KG1 (cell line): ENCODE measurements around the gene SCAMP3.

Experiments used
- DNase-seq: peaks from one replicate; lab custom pipeline; 2025; lab: John Stamatoyannopoulos, UW

Gene SCAMP3

DNA sequence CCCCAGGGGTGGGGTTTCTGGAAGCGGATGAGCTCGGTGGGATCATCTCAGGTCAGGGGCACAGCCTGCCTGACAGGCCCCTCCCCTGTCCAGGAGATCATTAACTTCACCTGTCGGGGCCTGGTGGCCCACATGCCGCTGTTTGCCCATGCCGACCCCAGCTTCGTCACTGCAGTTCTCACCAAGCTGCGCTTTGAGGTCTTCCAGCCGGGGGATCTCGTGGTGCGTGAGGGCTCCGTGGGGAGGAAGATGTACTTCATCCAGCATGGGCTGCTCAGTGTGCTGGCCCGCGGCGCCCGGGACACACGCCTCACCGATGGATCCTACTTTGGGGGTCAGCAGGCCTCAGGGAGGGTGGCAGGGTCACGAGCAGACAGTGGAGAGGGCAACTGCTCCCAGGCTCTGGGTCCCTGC lies 23.5 kb upstream of the SCAMP3 start:
- DNase-seq, result no peak

DNA sequence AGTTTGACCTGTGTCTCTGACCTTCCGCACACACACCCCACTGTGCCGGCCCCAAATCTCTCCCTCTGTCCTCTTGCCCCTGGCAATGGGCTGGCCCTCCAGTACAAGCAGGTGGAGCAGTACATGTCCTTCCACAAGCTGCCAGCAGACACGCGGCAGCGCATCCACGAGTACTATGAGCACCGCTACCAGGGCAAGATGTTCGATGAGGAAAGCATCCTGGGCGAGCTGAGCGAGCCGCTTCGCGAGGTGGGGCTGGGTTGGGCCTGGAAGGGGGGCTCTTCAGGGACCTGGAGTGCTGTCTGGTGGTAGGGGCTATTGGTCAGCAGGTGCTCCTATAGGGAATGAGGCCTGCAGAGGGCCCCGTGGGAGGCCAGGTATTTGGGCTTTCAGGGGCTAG lies 22.9 kb upstream of the SCAMP3 start:
- DNase-seq, result no peak

DNA sequence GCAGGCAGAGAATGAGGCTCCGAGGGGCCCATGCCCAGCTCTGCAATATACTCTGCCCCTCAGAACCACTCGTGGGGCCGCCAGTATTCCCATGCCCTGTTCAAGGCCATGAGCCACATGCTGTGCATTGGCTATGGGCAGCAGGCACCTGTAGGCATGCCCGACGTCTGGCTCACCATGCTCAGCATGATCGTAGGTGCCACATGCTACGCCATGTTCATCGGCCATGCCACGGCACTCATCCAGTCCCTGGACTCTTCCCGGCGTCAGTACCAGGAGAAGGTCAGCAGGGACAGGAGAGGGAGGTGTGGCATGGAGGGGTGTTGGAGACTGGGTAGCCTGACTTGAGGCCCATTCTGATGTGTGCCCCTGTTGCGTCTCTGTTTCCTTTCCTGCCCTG lies 22.3 kb upstream of the SCAMP3 start:
- DNase-seq, result no peak

DNA sequence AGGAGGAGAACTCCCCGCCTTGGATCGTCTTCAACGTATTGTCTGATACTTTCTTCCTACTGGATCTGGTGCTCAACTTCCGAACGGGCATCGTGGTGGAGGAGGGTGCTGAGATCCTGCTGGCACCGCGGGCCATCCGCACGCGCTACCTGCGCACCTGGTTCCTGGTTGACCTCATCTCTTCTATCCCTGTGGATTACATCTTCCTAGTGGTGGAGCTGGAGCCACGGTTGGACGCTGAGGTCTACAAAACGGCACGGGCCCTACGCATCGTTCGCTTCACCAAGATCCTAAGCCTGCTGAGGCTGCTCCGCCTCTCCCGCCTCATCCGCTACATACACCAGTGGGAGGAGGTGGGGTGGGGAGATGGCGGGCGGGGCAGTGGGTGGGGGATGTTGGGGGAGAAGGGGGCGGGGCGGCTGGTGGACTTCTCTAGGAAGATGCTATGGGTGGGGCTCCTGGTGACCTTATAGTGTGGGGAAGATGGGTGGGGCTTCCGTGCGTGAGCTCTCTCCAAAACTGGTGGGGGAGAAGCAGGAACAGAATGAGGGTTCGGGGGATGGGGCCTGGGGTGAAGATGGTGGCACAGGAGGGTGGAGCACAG lies 20.4 kb upstream of the SCAMP3 start:
- no peak for DNase-seq

DNA sequence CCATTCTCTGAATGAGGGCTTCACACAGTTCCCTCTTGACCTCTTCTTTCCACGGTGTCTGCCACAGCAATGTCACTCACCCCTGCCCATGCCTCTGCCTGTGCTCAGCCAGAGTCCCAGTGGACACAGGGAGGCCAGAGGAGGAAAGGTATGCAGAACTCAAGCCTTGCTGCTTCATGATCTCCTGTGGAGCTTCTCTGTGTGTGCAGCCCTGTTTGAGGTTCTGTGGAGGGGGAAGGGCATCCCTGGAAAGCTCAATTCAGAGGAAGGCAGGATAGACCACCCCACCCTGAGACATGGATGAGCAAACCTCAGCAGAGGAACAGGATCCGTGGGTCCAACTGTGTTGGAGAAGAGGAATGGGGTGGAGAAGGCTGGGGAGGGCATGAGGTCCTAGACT lies 17.1 kb upstream of the SCAMP3 start:
- no peak for DNase-seq

DNA sequence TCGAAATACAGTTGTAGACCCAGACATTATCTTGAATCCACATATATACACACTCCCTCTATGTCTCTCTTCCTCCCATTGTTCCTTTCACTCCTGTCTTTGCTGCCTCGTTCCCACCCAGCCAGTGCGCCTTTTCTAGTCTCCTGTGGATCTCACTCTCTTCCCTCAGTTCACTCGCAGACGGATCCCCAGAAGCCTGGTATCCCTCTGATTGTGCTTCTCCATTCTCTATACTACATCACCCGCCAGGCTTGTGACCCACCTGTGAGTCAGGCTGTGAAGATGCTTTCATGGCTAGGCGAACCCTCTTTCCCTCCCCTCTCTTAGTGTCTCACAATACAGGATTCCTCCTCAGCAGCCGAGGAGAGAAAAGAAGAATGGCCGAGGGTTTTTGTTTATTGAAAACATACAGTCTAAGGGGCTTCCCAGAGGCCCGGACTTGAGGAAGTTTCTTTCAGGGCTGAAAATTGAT lies 16.6 kb upstream of the SCAMP3 start:
- DNase-seq, result no peak

DNA sequence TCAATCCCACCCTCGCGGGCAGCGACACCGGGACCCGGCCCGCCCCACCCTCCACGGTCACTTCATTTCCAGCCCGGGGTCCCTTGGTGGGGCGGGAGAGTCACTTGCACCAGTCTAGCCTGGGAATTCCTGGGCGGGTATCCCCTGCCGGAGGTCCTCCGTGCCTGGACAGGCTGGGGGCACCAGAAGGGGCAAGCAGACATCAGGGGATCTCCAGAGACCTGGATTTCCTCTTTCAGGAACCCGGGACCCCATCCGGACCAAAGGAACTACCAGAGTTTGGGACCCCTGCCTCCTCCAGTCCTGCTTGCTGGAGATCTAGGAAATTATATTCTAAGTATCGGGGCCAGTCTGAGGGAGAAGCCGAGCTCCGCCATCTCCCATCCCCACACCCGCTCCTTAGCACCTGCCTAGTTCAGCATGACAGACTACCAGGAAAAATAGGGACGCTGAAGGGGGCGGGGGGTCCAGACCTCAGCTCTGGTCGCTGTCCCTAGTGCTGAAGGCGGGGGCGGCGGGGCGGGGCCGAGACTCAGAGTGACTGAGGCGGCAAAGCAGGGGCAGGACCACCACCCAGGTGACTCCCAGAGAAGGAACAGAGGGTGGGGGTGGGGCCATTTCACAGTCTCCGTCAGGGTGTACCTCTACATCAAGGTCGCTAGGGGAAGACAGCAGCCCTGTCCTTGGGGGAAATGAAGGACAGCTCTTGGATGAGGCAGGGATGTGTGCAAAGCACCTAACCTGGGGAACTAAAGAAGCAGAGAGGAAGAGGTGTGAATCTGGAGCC lies 15.9 kb upstream of the SCAMP3 start:
- no peak for DNase-seq

DNA sequence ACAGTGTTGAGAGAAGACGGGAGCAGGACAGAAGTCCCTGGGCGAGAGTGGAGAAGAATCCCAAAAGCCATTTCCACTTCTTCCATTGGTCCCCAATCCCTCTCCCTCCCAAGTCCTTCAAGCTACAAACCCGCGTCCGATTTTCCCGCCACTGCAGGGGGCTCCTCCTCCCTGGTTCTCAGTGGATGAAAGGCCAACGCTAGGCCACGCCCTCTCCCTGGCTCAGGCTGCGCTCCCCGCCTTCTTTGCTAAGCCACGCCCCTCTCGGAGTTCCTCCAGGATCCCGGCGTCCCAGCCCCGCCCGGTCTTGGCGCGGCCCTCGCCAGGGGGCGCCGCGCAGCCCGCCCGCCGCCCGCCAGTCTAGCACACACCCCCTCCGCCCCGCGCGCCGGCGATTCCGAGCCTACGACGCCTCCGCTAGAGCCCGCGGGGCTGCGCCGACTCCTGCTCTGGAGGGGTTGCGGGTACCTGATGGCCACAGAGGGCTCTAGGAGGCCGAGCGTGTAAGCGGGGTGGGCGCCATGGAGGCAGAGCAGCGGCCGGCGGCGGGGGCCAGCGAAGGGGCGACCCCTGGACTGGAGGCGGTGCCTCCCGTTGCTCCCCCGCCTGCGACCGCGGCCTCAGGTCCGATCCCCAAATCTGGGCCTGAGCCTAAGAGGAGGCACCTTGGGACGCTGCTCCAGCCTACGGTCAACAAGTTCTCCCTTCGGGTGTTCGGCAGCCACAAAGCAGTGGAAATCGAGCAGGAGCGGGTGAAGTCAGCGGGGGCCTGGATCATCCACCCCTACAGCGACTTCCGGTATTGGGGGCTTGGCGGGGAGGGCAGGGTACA lies 15.1 kb upstream of the SCAMP3 start, which contains the start of gene HCN3:
TSS of gene HCN3 (plus strand) at position 394 of the 832 bp plus-strand sequence. CDS start at position 522, 128 bp downstream.
- DNase-seq, result peak; percentile 78

DNA sequence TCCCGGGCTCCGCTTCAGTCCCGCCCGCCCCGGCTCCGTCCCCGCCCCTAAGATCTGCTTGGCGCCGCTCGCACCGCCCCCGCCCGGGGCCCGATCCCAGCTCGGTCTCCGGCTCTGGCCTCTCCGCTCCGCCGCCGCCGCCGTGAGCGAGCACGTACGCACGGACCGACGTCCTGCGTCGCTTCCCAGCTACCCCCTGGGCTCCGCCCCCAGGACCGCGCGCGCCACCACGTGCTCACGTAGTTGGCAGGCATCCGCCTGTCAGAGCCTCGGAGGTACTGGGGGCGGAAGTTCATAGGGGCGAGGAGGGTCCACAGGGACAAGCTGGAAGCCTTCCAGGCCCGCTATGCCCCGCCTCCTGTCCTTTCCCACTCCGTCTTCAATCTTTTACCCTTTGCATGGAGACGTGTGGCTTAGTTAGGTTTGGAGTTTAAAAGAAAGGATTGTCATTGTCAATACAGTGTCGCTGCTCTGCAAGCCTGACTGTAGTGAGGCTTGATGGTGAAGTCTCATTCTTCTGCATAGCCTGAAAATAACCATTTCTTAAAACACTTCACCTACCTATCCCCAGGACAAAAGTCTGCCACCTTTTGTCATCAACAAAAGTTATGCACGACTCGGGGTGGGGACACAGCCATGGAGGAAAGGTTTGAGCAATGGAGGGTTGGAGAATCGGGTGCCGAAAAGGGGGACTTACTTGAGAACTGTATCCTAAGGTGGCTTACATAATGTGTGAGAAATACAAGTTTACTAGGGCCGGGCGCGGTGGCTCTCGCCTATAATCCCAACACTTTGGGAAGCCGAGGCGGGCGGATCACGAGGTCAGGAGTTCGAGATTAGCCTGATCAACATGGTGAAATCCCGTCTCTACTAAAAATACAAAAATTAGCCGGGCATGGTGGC lies 11.4 kb upstream of the SCAMP3 start, which contains the start of gene CLK2:
TSS of gene CLK2 (minus strand) at position 162 of the 903 bp plus-strand sequence. CDS start 2,527 bp downstream, outside the sequence.
- DNase-seq, result peak; percentile 76

DNA sequence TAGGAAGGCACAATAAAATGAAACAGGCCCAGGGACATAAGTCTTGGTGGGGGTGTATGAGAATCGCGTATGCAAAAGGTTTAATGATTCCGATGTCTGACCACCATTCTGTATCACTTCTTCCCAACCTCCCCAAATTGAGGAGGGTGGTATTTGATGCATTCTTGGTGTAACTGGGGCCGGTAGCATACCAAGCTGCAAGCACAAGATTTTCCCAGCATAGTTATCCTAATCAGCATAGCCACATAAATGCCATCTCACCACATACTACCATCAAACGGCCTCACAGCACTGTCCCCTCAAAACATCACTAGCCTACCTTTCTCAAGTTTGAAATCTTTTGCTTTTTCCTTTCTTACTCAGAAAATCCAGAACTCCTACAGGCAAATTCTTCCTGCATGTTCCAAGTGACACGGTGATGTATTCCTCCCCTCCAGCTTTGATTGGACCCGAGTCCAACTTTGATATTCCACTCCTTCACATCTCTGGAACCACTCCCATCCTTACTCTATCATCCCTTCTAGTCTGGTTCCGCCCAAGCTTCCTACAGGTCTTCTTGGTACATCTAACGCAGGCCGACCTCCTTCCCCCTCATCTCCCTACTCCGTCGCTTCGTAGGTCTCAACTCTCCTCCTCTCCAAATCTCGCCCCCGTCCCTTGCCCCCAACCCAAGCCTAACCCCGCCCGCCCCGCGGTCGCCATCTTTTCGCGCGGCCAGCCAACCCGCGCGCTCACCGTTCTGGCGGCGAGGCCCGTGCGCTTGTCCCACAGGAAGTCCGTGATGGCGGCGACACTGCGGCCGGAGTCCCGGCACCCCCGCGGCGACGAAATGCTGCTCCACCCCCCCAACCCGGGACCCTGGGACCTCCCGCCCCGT lies 10.5 kb upstream of the SCAMP3 start:
- DNase-seq, result no peak

DNA sequence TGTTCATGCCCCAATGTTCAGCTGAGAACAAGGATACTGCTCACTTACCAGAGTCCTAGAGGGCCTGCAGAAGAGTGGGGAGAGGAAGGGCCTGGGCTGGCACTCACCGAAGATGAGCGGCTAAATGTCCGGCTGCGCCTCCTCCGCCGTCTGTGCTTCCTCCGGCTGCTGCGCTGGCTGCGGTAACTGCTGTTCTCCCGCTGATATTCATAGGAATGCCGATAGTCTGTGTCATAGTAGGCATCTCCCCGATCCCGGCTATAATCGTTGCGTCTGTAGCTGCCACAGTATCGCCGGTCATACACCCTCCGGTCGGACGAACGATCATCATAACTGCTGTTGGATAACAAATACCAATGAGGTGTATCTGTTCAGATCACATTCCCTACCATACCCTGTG lies 7.2 kb upstream of the SCAMP3 start:
- no peak for DNase-seq

DNA sequence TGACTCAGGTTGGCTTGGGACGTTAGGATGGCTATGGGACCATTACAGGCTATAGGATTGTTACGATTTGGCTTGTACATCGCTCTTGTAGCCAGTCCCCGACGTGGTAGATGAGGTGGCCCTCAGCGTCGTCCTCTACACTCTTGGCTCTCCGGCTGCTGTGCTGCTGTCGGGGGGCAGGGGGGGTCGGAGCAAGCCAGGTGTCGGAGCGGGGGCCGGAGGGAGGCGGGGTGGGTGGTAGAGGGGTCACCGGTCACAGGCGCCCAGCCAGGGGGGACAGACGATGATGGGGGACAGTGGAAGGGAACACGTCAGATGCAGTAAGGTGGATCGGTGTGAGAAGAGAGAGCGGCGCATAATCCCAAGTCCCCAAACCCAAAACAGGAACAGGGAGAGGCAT lies 6.5 kb upstream of the SCAMP3 start:
- DNase-seq, result no peak

DNA sequence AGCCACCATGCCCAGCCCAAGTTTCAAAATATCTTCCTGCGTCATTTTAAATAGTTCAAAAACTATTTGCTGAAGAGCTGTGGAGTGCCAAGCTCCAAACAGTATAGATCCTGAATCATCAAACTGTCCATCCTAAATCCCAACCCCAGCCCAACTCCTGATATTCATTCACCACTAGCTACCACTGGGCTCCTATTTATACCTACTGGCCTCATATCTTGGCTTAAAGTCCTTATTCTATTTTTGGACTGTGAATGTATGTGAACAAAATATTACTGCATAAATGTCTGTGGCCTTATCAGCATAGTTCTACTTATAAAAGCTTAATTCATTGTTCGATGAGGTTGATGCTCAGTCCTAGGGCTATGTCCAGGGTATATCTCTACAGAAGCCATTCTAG lies 5.2 kb upstream of the SCAMP3 start:
- DNase-seq, result no peak

DNA sequence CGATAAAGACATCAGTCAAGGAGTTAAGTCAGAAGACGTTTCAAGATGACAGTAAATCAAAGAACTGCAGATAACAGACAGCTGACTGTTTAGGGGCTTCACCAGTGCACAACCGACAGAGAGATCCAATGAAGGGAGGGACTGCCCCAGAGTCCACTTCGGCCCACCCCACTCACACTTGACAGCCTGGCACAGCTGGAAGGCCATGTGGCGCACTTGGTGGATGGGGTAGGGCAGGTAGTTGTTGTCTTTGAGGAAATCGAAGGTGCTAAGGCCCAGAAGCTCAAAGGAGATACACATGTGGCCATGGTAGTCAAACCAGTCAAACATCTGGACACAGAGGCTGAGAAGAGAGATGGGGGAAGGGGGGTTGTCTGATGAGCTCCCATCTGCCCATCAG lies 4.4 kb upstream of the SCAMP3 start:
- DNase-seq, result no peak

DNA sequence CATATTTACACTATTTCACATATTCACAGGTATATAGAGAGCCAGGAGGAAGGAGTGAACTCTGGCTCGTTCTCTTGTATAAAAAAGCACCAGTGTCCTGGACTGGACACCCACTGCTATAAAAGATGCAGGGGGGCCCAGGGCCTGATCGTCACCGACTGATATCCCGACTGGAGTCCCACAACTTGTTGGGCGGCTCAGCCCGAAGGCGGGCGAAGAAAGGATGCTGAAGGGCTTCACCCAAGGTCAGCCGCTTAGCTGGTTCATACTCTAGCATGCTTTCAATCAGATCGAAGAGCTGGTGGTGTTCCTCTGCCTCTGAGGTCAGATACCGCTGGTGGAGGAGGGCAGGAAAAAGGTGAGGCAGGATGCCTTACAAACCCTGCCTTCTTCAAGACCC lies 907 bp upstream of the SCAMP3 start:
- DNase-seq, result no peak

DNA sequence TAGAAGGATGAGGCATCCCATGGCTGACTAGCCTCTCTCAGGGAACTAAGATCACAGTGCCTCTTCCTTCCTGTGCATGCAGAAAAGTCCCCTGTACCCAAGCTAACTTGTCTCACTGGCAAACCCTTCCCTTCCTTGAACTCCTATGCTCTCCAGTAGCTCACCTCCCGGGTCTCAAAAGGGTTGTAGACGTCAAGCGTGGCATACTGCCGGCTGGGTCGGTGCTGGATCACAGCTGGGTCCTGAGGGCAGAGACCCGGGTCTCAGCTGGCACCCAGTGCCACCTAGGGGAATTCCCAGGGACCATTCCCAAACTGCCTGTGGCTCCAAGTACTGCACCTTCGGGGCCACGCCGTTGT lies 688 bp downstream of the SCAMP3 start:
- DNase-seq, result no peak

DNA sequence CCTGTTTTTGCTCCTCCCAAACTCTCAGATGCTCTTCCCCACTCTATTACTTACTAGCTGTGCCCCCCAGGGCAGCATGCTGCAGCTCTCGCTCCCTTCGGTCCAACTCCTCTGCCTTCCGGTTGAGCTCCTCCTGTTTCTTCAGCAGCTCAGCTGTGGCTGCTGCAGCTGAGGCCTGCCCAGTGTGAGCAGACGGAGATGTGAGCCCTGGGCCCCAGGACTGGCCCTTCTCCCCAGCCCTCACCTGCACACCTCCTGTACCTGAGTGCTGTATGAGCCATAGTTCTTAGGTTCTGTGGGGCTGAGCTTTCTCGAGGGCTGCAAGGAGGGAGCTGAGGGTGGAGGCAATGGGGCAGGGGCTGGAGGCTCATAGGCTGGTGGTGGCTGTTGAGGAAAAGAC lies 1.9 kb downstream of the SCAMP3 start:
- DNase-seq, result no peak

DNA sequence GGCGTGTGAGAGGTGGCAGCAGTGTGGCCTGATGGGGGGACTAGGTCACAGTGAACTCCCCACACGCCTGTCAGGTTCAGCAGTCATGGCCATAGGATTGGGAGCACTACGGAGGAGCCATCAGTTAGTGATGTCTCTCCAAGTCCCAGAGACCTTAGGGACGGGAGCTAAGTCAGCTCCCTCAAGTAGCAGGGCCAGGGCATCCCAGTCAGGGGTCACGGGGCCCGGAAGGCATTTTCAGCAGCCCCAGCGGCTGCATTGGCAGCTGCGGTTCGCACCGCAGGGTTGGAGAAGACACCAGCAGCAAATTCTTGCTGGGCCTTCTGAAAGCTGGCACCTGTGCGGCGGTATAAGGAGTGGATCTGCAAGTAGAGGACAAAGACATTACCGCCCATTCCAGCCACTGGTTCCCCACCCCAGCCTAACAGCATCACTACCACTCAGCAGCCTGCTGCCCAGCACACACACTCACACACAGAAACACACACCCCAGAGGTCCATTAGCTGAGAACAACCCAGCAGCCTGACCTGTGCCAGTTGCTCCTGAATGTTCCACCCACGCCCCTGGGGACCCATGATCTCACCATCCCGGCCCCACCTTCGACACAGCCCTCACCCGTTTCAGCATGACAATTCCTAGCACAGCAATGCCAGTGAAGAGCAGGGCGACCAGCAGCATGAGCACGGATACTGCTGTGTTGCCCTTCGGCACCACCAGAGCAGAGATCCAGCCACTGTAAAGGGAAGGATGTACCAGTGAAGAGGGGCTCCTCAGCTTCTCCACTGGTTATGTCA lies 5.9 kb downstream of the SCAMP3 start:
- DNase-seq, result no peak

DNA sequence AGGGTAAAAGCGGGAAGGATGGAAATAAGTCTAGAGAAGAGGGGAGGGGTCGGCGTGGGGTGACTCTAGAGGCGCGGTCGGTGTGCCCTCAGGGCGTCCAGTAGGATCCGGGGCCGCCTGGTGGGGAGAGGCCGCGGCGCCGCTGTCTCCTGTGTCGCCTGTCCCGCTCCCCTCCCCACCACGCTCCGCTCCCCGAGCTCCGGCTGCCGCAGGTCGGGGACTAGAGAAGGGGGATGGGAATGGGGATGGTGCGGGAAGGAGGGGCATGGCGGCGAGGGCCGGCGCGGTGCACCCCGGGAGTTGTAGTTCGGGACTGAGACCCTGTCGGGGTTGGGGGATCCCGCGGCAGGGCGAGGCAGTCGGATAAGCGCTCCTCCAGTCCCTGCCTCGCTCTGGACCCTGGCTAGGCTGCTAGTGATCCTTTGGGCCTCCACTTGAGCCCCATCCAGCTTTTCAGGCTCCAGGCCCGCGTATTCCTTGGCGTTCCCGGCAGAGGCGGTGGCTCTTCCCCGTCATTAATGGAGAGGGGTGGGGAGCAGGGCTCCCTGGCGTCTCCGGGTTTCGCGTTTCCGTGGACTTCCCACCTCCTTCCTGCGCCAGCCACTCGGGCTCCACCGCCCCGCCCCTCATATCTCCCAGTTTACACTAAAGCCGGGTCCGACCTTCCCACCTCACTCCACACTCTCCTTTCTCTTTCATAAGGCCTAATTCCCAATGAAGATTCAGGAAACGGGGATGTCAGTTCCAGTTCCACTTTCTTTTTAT lies 6.7 kb downstream of the SCAMP3 start, which contains the start of gene ENTREP3:
TSS of gene ENTREP3 (minus strand) at position 241 of the 765 bp plus-strand sequence. CDS start 606 bp downstream, outside the sequence.
- DNase-seq, result no peak
